Muscle of arm (tissue), 12 donors: ENCODE results near the gene GEMIN5. TPM values are rescaled to one million over a fixed set of nuclear protein-coding genes. Genes with fewer than 3 reads are reported as not detected.
"Not testable (repeated sequence)": the region's sequence is repeated elsewhere in the genome, so short reads cannot be mapped to it uniquely, and the experiment has no call there.

Source experiments
- DNase-seq: peaks from one replicate; pipeline ENCODE4 v3.0.0-alpha.2; 2013
- polyA plus RNA-seq, 12 donors: library from polyadenylated mRNA; unstranded; fragments of 120-200 nt; gene quantifications; one replicate each; pipeline ENCODE4 v1.2.1, GENCODE V29; 2013; ENCODE audit not compliant: insufficient read length in 12 of 12

Gene GEMIN5
- polyA plus RNA-seq, 12 donors, result 16.7 to 21.6 (median 18.0) TPM; not detected in 1

GRCh38 chr5:154943527-154943926 lies 5.5 kb upstream of the GEMIN5 start:
- no peak for DNase-seq

DNA sequence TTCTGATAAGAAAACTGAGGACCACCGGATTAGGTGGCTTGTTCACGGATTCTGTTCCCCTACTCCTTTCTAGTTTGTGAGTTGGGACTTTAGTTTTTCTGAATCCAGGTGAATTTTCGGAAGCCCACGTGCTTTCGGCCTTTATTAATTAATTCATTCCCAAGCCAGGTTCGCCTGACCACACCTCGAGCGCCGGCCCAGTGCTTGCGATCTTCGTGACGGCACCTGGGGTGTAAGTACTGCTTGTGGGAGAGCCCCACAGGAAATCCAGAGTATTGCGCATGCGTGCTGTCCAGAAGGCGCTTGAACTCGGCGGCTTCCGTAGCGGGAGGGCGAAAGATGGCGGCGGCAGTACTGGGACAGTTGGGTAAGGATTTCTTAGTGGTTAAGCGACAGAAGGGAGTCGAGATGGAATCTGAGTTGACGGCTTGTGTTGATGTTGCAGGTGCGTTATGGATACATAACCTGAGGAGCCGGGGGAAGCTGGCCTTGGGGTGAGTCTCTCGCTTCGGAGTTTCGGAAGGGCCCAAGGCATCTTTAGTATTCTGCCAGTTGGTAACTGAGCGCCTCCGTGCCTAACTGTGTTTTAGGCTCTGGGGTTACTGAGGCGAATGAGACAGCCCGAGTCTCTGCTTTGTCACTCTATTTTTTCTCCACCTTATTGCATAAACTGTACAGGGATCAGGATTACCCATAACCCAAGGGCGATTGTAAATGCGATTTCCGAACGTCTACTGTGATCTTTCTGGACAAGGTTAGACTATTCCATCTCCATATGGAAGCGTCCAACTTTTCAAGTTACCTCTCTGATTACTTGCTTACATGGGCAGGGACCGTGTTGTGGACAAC lies 3.0 kb upstream of the GEMIN5 start, which contains the start of gene MRPL22:
MRPL22 (plus strand) TSS at position 302 of the 849 bp plus-strand sequence; CDS start at position 340, 38 bp downstream.
- DNase-seq, result peak; percentile 95

DNA sequence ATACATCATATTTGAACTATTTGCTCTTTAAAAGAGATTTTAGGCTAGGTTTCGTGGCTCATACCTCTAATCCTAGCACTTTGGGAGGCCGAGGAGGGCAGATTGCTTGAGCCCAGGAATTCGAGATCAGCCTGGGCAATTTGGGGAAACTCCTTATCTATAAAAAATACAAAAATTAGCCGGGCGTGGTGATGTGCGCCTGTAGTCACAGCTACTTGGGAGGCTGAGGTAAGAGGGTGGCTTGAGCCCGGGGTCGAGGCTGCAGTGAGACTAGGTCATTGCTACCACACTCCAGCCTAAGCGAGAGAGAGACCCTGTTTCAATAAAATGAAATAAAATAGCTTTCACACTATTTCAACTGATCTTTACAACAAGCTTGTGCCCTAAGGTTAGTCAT lies 2.4 kb upstream of the GEMIN5 start:
- DNase-seq, result no peak

GRCh38 chr5:154939387-154939786 lies 1.4 kb upstream of the GEMIN5 start:
- DNase-seq, result not testable (repeated sequence)

DNA sequence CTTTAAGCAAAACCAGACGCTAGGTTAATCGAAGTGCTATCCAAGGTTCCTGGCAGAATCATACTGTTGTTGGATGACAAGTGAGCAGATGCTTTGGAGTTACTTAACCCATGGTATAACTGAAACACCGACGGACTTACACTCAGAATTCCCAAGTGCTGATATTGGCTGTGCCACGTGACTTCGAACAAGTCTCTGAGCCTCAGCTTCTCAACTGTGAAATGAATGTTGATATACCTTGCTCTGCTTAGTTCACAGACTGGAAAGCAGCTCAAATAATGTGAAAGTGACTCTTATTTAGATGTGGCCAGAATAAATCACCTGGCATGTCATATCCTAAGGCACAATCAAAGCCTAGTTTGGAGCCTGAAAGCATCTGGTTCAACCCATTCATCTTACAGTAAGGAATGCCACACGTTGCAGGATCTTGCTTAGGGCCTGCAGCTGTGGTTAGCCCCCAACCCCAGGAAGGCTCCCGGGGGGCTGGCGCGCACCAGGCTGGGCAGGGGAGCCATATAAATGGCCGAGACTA lies 759 bp downstream of the GEMIN5 start:
- DNase-seq, result no peak

DNA sequence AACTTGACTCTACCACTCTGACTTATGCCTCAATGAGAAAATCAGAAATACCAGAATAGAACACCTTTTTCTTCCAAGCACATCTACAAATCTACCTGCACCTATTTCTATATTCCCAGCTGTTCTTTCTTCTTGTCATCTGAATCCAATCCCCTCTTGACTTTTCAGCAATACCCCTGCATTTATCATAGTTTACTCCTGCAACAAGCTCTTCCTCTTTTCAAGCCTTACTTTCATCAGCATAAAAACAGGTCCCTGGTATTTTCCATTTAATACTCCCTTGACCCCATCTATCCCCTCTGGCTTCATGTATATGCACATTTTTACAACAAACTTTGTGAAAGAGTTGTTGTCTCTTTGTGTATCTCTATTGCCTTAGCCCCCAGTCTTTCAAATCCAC lies 3.1 kb downstream of the GEMIN5 start:
- no peak for DNase-seq

GRCh38 chr5:154933537-154933936 lies 4.5 kb downstream of the GEMIN5 start:
- DNase-seq, result no peak

- no peak for DNase-seq
Observed at GRCh38 chr5:154923441-154924430, 14.3 kb downstream of the GEMIN5 start.

- no peak for DNase-seq
Observed at GRCh38 chr5:154917757-154918156, 20.3 kb downstream of the GEMIN5 start.

DNA sequence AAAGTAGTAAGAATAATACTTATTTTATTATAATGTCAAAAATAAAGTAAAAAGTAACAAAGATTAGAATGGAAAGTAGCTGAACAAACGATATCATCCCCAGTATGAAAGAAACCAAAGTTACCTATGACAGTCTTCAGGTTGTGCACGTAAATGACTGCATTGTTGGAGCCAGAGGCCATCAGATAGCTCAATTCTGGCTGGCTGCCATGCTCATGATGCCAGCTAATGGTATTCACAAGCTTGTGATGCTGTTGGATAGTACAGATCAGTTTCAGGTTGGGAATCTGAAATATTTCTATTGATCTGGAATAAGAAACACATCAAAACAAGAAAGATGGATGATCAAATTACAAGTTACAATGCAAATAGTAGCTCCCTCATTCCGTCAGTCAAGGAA lies 21.1 kb downstream of the GEMIN5 start:
- no peak for DNase-seq

- DNase-seq, result not testable (repeated sequence)
Observed at GRCh38 chr5:154905601-154906000, 32.4 kb downstream of the GEMIN5 start.

DNA sequence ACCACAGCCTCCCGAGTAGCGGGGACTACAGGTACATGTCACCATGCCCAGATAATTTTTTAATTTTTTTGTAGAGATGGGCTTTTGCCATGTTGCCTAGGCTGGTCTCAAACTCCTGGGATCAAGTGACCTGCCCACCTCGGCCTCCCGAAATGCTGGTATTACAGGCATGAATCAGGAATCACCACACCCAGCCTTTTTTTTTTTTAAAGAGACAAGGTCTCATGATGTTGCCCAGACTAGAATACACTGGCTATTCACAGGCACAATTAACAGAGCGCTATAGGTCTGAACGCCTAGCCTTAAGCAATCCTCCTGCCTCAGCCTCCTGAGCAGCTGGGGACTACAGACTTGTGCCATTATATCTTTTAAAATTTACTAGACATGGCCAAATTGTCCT lies 36.1 kb downstream of the GEMIN5 start:
- no peak for DNase-seq

GRCh38 chr5:154901276-154901675 lies 36.7 kb downstream of the GEMIN5 start:
- no peak for DNase-seq

GRCh38 chr5:154900066-154900465 lies 37.9 kb downstream of the GEMIN5 start:
- no peak for DNase-seq

GRCh38 chr5:154899151-154899816 lies 38.7 kb downstream of the GEMIN5 start:
- DNase-seq, result peak; percentile 38

DNA sequence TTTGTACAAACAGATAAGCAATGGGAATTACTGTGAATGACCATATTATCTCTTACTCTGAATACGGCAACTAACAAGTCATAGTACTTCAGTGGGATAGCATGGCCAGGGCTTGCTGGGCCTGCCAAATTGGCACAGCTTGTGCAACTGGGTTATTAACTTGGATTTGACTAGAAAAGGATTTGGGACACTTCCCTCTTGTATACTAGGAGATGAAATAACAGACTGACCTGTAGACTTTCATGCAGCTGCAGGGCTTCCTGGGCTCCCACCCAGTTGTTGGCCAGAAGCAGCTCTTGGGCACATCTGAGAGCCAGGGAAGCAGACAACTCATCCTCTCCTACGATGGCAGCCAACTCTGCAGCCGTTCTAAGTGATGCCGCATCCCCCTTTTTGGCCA lies 39.8 kb downstream of the GEMIN5 start:
- DNase-seq, result peak; percentile 23

DNA sequence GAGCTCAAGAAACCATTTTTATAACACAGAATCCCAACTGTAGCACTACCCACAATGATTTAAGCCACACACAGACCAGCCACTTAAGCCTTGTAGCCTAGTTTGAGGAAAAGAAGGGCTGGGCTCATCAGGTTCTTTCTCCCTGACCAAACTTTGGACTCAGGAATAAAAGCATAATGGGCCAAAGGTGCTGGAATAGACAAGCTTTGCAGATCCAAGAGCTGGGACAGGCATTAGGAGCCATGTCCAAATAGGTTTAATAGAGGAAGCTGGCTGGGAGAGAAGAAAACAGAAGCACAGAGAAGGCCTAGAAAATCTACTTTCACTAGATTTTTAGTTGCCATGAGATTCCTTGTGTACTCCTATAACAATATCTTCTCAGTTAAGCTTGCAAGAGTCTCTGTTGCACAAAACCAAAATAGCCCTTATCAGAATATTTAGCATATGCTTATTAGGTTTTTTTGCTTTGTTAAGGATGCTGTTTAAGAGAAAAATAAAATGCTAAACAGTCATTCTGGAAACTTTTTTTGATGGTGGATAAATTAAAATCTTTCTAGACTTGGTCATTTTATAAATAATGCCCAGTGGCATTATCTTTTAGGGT lies 41.3 kb downstream of the GEMIN5 start:
- DNase-seq, result no peak

DNA sequence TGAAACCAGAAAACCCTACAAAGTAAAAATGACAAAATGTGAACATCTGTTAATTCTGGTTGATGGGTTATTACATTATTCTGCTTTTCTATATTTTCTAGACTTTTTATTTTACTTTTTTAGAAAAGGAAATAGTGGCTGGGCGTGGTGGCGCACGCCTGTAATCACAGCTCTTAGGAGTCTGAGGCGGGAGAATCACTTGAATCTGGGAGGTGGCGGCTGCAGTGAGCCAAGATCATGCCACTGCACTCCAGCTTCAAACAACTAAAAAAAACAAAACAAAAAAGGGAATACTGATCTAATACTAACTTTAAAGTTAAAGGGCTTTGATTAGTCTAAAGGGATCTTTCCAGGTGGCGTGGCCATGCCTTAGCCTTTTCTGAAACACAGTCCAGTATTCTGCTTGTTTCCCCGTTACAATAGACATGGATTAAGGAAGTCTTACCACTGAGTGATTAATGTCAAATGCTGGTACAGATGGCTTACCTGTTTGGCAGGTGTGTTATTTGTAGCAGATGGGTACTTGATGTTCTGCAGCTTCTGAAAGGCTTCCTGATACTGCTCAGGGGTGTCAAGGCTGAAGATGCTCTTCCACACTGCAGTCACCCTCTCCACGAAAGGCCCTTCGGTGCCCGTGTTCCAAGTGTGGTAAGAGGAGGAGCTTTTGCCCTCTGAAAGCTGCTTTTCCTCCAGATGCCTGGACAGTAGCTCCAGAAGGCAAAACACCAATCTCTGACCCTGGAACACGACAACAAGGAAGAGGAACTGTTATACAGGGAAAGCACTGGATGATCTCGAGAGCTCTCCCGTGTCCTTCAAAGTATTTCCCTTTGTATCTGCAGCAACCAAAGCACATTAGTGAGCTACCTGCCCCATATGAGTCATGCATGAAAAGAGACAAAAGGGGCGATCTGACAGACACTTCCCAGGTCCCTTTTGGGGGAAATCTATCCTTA lies 42.1 kb downstream of the GEMIN5 start:
- DNase-seq, result no peak

GRCh38 chr5:154893381-154893780 lies 44.6 kb downstream of the GEMIN5 start:
- no peak for DNase-seq

GRCh38 chr5:154892369-154892771 lies 45.6 kb downstream of the GEMIN5 start:
- DNase-seq, result no peak
